CD4-positive, alpha-beta T cell treated with Interleukin-4 for 1 hour (primary cell): ENCODE measurements around the gene BCAP31.

Experiments used
- DNase-seq, 2 donors: peaks; one replicate each; pipeline ENCODE4 v3.0.0-alpha.2; 2020 to 2022

BCAP31 gene

GRCh38 chrX:153724252-153725038 is at the start of gene BCAP31, which contains the start of gene ABCD1:
Gene BCAP31 (minus strand): TSS chrX:153724387. CDS start chrX:153723244, 1,143 bp downstream.
Gene ABCD1 (plus strand): TSS chrX:153724856. CDS start chrX:153725267, 411 bp downstream.
- DNase-seq = peak; percentile 90 to 91

GRCh38 chrX:153773218-153773611 is 49.0 kb upstream of the BCAP31 start:
- DNase-seq = no peak

GRCh38 chrX:153772316-153773217 is 48.4 kb upstream of the BCAP31 start:
- no peak for DNase-seq

GRCh38 chrX:153771415-153772315 is 47.5 kb upstream of the BCAP31 start:
- no peak for DNase-seq

GRCh38 chrX:153770601-153771414 is 46.6 kb upstream of the BCAP31 start:
- no peak for DNase-seq

GRCh38 chrX:153769865-153770600 is 45.8 kb upstream of the BCAP31 start:
- no peak for DNase-seq

- no peak for DNase-seq
Measured at GRCh38 chrX:153769158-153769864, 45.1 kb upstream of the BCAP31 start.

GRCh38 chrX:153768311-153769157 is 44.3 kb upstream of the BCAP31 start:
- DNase-seq = no peak

- no peak for DNase-seq
Measured at GRCh38 chrX:153767674-153768055, 43.5 kb upstream of the BCAP31 start.

GRCh38 chrX:153766871-153767673 is 42.9 kb upstream of the BCAP31 start:
- DNase-seq = no peak

- no peak for DNase-seq
Measured at GRCh38 chrX:153766098-153766817, 42.1 kb upstream of the BCAP31 start.

- DNase-seq = no peak
Measured at GRCh38 chrX:153765138-153766079, 41.2 kb upstream of the BCAP31 start.

- no peak for DNase-seq
Measured at GRCh38 chrX:153764786-153765137, 40.6 kb upstream of the BCAP31 start.

GRCh38 chrX:153763989-153764755 is 40.0 kb upstream of the BCAP31 start, which contains the start of gene PLXNB3:
Gene PLXNB3 (plus strand): TSS chrX:153764249. CDS start chrX:153765536, 1,287 bp downstream.
- peak; percentile 73 to 74 for DNase-seq

- no peak for DNase-seq
Measured at GRCh38 chrX:153763298-153763932, 39.2 kb upstream of the BCAP31 start.
